DMS53 (cell line): ENCODE measurements around the gene RRH.
"Not testable (repeated sequence)": the region's sequence is repeated elsewhere in the genome, so short reads cannot be mapped to it uniquely, and the experiment has no call there.

ENCODE experiments used
- DNase-seq: peaks from one replicate; lab custom pipeline; 2025; lab: John Stamatoyannopoulos, UW

The RRH gene

GRCh38 chr4:109846395-109847098, 18.8 kb downstream of the RRH start:
- DNase-seq = peak; percentile 12

GRCh38 chr4:109847896-109848442, 20.2 kb downstream of the RRH start, which contains the start of gene LRIT3:
TSS of gene LRIT3 (plus strand) at chr4:109848107. CDS start at chr4:109848202, 95 bp downstream.
- no peak for DNase-seq

GRCh38 chr4:109848501-109848900, 20.7 kb downstream of the RRH start:
- DNase-seq = no peak

- no peak for DNase-seq
These were observed 22.8 kb downstream of the RRH start for GRCh38 chr4:109850601-109851000.

- DNase-seq = peak; percentile 46
These were observed 31.9 kb downstream of the RRH start for GRCh38 chr4:109859426-109860300.

- DNase-seq = no peak
These were observed 33.5 kb downstream of the RRH start for GRCh38 chr4:109861271-109861670.

GRCh38 chr4:109861916-109862511, 34.2 kb downstream of the RRH start:
- no peak for DNase-seq

- DNase-seq = peak; percentile 3
These were observed 36.4 kb downstream of the RRH start for GRCh38 chr4:109864134-109864533.

- no peak for DNase-seq
These were observed 42.3 kb downstream of the RRH start for GRCh38 chr4:109870061-109870460.

GRCh38 chr4:109872065-109872464, 44.3 kb downstream of the RRH start:
- no peak for DNase-seq

- DNase-seq = no peak
These were observed 45.3 kb downstream of the RRH start for GRCh38 chr4:109872950-109873656.

GRCh38 chr4:109873791-109874514, 46.2 kb downstream of the RRH start:
- no peak for DNase-seq

- DNase-seq = no peak
These were observed 47.3 kb downstream of the RRH start for GRCh38 chr4:109875106-109875505.

- not testable (repeated sequence) for DNase-seq
These were observed 47.8 kb downstream of the RRH start for GRCh38 chr4:109875553-109875952.

GRCh38 chr4:109876634-109877265, 49.0 kb downstream of the RRH start:
- no peak for DNase-seq

GRCh38 chr4:109877400-109877799, 49.6 kb downstream of the RRH start:
- DNase-seq = no peak

GRCh38 chr4:109878355-109878754, 50.6 kb downstream of the RRH start:
- no peak for DNase-seq

- DNase-seq = no peak
These were observed 51.3 kb downstream of the RRH start for GRCh38 chr4:109879081-109879480.

GRCh38 chr4:109879636-109880314, 52.0 kb downstream of the RRH start:
- no peak for DNase-seq

- no peak for DNase-seq
These were observed 58.5 kb downstream of the RRH start for GRCh38 chr4:109886303-109886702.
